ENCODE measurements around the gene DR1.
A peak's percentile ranks its signal among the peaks of the same experiment; 100 is the strongest.

DNA sequence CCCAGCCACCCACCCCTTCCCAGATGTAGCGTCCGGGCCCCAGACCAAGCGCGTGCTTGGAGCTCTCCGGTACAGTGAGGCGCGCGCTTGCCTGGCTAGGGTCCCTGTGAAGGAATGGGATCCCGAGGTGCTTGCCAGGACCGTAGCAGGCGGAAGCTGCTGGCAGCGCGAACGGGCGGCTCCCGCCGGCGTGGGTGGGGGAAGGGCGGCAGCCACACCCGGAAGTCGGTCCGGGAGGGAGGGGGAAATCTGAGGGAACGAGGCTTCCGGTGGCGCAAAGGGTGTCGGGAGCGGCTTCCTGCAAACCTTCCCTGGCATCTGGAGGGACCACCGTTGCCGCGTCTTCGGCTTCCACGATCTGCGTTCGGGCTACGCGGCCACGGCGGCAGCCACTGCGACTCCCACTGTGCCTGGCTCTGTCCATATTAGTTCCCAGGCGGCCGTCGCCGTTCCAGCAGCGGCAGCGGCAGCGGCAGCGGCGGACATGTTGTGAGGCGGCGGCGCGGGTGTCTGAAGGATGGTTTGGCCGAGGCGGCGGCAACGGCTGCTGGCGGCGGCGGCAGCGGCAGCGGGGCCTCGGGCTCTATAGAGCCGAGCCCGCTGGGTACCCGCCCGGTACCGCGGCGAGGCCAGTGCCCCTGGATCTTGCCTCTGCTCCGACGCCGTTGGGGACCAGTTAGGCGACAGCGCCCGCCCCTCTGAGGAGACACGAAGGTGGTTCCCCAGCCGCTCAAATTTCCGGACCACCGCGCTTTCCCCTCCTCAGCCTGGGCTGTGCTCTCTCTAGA lies at the start of gene DR1:
- peak; percentile 90 for TF ChIP-seq POLR2A (IDR thresholded peaks at IDR 0.05; ENCODE audit: low read depth, low read length)
- peak; percentile 93 for TF ChIP-seq POLR2AphosphoS5 (IDR thresholded peaks at IDR 0.05; ENCODE audit: low read depth, low read length)
- TF ChIP-seq TAF1 (IDR thresholded peaks at IDR 0.05; ENCODE audit: borderline replicate concordance, low read depth, low read length), result peak; percentile 93
